NCI-H1092 treated with DMSO at 0.1 percent for 48 hours (cell line): ENCODE results near the gene ODF2L.
"Not testable (repeated sequence)": the region's sequence is repeated elsewhere in the genome, so short reads cannot be mapped to it uniquely, and the experiment has no call there.

Experiments used
- DNase-seq: peaks from one replicate; lab custom pipeline; 2025; lab: John Stamatoyannopoulos, UW

The ODF2L gene

DNA sequence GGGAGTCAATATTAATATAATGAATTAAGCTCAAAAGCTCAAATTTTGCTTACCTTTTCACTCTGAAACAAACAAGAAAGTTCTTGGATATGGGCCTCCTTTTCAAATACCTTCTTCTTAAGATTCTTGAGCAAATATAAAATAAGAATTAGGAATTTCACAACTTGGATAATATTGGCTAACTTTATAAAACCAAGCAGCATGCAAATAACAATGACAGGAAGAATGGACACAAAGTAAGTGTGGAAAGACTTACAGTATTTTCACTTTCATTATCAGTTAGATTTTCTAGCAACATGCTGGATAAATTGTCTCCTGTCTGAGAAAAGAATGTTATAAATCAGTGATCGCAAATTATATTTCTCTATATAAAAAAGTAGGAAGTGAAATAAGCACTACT is 13.2 kb downstream of the ODF2L start:
- DNase-seq = no peak

DNA sequence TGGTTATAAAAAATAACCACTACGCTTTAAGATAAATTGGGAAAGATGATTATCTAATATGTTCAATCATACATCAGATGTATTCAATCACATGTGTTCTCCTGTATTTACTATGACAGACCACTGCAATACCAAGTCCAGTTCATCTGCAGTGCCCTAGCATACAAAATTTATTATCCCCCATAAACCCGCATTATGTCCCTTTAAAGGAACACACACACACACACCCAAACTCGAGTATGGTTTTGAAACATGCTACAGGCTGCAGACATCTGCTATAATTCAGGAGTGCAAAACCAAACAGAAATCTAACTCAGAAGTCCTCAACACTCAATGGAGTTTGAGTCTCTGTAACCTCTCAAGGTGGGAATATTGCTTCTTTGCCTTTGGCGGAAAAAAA is 14.9 kb downstream of the ODF2L start:
- DNase-seq = no peak

DNA sequence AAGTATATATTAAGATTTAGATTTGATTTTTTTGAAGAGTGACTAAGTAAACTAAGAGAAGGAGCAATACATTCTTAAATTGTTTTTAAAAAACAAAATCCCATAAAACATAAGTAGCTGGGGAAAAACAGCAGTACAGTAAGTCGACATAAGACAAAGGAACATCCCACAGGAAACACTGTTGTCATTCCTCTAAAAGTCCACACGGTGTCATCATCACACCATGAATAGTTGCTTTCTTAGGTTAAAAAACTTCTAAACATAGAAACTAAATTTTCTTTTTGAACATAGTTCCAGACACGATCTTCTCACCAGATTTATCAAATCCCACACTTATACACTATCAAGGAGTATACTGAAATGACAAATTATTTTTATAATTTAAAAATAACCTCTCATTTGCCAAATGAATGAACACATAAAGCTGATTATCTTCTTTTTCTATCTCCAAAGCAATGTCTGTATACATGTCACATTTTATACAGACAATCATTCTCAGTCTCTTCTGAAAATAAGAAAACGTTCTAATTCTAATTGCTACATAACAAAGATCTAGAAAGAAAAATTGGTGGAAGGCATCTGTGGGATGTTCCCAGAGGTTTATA is 15.8 kb downstream of the ODF2L start:
- DNase-seq = peak; percentile 53

DNA sequence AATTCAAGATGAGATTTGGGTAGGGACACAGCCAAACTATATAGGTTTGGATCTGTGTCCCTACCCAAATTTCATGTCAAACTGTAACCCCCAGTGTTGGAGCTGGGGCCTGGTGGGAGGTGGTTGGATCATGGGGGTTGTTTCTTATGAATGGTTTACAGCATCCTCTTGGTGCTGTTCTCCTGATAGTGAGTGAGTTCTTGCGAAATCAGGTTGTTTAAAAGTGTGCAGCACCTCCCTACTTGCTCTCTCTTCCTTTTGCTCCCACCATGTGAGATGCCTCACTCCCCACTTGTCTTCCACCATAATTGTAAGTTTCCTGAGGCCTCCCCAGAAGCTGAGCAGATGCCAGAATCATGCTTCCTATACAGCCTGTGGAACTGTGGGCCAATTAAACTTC is 17.3 kb downstream of the ODF2L start:
- no peak for DNase-seq

DNA sequence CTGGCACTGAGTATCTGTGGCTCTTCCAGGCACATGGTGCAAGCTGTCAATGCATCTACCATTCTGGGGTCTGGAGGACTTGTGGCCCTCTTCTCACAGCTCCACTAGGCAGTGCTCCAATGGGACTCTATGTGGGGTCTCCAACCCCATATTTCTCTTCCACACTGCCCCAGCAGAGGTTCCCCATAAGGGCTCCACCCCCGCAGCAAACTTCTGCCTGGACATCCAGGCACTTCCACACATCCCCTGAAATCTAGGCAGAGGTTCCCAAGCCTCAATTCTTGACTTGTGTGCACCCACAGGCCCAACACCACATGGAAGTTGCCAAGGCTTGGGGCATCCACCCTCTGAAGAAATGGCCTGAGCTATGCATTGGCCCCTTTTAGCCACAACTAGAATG is 18.8 kb downstream of the ODF2L start:
- DNase-seq = no peak

DNA sequence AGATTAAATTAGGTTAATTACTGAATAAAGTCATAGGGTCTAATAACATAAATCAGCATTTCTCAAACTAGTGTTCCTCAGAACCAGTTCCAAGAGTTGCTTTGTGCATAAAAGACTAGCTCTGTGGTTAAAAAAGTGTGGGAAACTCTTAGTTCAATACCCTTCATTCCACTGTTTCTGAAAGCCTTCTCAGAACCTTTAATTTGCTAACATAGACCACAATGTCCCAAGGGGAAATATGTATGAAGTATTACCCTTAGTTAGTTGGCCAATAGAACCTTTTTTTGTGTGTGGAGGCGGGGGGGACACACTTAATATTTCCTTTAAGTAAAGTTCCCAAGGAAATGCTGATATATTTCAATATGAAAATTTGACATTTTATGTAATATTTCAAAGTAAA is 20.4 kb downstream of the ODF2L start:
- no peak for DNase-seq

DNA sequence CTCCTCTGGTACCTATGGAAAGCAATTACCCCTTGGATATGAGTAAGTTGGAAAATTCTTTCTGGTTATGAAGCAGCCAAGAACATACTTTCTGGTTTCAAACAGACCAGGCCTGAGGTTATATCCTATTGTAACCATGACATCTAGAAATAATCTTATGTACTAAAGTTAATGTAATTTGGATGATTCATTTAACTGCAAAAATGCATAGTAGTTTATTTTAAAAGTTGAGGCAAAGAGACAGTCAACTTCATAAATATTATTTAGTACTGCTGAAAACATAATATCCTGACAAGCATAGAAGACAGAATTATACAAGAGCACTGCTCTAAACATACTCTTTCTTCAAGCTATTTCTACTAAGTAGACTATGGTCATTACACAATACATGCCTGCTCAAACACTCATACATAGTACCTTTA is 25.5 kb downstream of the ODF2L start:
- DNase-seq = no peak

DNA sequence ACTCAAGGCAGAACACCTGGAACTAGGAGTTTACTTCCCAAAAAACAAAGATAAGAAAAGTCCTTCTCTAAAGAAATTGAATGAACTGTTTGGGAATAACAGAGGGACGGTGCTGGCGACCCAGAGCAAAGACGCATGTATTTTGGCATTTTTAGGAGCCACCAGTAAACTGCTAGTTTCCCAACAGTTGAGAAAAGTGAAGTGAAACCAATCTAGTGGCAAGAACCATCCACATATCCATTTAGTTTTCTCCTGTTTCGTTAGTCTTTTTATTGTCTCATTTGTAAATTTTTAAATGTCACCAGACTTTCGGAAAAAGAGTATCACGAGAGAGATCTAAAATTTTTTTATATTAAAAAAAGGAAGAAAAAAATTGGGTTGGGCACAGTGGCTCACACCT is 30.2 kb downstream of the ODF2L start:
- no peak for DNase-seq

DNA sequence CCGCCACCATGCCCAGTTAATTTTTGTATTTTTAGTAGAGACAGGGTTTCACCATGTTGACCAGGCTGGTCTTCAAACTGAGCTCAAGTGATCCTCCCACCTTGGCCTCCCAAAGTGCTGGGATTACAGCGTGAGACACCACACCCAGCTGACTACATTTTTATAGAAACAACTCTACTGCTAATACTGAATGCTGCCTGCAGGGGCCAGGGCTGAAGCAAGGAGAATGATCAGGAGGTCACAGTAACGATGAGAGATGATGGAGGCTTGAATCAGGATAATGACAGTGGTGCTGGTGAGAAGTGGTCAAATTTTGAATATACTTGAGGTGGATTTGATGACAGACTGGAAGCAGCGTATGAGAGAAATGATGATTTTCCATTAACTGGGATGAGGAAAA is 33.3 kb downstream of the ODF2L start:
- no peak for DNase-seq

DNA sequence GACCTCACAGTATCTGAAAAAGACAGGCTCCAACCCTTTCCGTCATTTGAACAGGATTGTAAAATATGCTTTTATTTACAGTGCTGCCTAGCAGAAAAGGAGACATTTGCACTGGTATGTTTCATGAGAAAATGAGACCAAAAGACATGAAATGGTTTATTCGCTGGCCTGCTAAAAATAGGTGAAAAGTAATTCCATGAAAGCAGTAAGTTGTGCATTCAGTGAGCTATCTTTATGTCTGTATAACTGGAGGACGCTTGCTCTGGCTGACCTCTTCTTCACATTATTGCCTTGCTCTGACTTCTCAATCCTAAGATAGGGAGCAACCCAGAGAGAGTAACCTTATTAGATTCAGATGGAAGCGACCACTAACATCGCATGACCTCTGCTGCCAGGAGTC is 38.3 kb downstream of the ODF2L start:
- no peak for DNase-seq

DNA sequence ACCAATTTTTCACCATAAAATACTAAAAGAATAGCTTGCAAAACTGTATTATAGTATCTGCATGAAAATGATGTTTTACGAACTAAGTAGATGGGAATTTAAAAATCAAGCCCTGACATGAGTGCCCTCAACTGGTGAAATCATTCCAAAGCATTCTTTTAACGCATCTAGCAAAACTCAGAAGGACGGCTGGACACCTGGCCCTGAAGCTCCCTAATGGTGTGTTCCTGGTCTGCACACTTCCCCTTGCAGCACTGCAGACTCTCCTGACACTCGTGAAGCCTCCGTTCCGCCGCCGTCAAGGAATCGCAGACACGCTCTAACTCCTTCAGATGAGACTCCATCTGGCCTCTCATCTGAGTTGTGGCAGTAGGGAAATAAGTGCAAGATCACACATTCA is 39.9 kb downstream of the ODF2L start:
- no peak for DNase-seq

DNA sequence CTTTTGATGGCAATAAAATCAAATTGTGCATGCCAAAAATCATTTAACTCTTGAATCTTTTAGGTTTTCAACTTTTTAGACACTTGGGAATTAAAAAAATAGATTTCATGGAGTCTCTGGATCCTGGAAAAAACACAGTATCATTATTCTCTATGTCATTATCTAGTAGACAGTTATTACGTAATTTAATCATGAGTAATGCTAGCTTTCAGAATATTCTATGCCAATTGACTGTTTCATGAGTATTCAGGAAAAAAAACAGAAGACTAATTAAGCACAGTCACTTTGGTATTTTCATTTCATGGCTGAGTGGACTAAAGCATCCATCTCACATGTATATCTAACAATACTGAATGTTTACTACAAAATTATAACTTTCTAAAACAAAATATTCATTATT is 44.0 kb downstream of the ODF2L start:
- DNase-seq = no peak

DNA sequence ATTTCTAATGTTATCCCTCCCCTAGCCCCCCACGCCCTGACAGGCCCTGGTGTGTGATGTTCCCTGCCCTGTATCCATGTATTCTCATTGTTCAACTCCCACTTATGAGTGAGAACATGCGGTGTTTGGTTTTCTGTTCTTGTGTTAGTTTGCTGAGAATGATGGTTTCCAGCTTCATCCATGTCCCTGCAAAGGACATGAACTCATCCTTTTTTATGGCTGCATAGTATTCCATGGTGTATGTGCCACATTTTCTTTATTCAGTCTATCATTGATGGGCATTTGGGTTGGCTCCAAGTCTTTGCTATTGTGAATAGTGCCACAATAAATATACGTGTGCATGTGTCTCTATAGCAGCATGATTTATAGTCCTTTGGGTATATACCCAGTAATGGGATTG is 45.9 kb downstream of the ODF2L start:
- DNase-seq = not testable (repeated sequence)

DNA sequence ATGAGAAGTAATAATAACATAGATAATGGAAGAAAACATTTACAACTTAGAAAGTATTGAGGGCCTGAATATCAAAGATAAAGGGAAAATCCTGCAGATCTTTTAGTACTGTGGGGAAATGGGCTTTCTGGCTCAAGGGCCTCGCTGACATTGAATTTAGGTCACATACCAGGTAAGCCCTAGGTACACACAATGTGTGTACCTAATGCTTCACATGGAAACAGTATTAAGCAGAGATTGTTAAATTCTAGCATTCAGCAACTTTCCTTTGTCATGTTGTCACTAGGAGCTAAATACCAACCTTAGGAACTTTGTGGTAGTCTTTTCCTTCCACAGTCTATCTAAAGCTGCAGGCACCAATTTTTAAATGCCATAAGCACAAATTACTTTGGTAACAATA is 49.7 kb downstream of the ODF2L start:
- DNase-seq = no peak

DNA sequence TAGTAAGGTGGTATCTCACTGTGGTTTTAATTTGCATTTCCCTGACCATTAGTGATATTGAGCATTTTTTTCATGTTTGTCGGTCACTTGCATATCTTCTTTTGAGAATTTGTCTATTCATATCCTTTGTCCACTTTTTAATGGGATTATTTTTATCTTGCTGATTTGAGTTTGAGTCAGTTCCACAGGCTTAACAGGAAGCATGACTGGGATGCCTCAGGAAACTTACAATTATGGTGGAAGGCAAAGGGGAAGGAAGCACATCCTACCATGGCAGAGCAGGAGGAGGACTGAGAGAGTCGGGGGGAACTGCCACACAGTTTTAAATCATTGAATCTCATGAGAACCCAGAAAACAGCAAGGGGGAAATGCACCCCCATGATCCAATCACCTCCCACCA is 51.1 kb downstream of the ODF2L start:
- DNase-seq = no peak

DNA sequence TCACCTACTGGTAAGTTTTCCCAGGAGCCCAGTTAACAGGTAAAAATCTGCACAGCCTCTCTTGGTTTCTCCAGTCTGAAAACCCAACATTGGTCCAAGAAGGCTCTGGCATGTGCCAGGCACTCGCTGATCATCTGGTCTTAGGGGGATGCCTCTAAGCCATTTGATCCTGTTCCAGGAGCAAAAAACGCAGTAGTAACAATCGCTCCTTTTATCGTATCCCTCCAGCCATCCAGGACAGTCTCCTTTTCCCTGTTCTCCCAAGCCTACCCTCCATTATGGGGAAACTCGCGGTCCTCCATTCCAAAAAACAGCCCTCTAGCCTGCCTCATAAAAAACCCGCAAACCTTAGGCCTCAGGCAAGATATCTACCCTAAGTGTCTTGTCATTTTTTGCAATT is 56.2 kb downstream of the ODF2L start:
- no peak for DNase-seq

DNA sequence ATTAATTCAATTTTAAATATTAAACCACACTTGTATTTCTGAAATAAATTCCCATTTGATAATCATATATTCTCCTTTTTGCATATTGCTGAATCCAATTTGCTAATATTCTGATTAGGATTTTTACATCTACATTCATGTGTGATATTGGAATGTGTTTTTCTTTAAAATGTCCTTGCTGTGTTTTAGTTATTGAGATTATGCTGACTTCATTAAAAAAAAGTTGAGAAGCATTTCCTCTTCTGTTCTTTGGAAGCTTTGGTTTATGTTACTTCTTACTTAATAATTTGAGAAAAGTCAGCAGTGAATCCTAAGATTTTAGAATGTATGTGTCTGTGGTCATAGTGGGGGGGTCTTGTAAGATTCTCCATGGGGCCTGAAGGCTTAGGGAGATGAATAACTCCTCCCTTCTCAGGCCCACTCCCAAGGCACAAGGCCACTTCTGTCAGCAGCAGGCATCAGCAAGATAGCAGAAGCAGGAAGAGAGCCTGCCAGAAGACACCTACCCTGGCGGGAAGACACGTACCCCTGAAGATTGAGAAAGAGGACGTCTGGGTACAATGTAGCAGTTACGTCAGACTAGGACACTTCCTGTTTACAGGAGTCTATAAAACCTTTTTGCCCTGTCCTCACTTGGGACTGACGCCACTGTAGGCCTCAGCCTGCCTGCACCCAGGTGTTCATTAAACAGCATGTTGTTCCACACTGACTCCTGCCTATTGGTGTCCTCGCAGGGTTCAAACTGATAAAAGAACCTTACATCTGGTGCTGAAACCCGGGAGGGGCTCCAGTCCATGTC is 56.9 kb downstream of the ODF2L start:
- DNase-seq = no peak

DNA sequence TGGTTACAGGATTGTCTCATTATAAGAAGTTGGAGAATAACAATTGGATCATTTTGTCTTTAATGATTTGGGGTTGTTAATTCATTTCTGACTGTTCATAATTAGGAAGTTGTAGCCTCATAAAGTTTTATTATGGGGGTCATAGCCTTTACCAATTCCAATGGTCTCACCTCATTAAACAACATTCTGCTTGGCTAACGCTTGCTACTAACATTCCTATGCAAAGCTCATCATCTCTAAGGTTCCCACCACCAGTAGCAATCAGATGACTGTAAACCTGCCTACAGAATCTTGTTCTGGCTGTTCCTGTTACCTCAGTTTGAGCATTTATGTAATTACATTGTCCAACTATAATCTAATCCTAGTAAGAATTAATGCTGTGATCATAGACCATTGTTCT is 60.2 kb downstream of the ODF2L start:
- no peak for DNase-seq

DNA sequence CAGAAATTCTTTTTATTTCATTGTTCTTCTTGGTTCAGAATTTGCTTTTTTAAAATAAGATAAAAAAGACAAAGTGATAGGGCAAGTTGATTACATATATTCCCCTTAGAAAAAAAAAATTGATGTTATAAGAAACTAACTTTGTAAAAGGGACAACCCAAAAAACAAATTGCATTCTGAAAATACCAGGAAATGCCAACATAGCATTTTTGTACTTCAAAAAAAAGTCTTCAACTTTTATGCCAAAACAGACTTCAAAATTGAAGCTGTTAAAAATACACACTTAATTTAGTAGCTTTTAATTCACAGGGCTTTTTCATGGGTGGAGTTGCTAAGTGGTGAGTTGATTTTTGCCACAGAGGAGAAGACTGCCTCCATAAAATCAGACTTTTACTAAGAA is 70.9 kb downstream of the ODF2L start:
- no peak for DNase-seq

DNA sequence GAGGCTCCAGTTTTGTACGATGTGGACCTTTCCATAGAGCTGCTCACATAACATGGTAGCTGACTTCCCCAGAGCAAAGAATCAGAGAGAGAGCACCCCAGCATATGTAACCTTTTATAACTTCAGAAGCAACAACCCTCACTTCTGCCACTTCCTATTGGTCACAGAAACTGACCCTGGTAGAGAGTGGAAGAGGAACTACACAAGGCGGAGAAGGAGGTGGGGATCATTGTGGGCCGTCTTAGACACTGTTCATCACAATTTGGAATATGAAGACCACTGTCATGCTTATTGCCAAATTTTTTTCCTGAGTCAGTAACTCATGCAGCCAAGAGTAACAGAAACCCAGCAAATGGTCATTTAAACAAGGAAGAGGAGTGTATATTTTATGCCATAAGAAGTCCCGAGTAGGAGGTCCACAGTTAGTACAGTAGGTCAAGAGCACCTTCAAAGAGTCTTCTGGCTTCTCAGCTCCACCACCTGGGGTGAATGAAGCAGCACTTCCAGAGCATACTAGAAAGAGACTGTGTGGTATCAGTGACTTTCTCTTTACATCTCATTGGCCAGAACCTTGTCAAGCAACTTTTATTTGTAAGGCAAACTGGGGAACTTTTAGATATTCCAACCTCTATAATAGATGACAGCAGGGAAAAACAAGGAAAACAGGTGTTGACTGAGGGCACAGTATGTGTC is 71.8 kb downstream of the ODF2L start:
- no peak for DNase-seq

DNA sequence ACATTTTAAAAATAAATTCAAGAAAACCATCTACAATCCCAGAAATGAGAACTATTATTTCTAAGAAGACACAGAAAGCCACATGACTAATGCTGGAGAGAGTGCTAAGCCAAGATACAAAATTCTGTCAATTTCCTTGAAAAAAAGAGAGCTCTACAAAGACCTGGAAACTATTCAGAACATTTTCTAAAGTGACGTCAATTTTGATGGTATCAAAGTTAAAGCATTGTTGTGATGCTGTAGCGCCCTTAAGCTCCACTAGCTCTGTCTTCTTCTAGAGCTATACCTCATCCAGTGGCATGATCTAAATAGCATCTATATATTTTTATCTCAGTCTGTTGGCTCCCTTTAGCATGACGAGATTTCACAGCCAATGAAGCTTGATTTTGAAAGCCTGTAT is 73.9 kb downstream of the ODF2L start:
- DNase-seq = no peak

DNA sequence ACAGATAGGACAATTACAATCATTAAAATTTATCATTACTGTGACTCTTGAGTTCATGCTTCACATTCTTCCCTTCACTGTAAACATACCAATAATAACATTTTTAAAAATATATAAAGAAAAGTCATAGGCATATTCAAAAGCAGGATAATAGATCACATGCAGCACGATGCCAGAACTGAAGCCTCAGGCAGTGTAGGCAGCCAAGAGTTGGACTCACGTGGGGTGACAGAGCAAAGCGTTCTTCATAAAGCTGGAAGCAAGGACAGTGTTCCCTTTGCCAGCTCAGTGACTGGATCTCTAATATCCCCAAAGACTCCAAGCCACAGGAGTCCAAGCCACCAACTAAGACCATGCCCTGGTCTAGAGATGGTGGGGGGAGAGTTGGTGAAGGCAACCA is 77.7 kb downstream of the ODF2L start:
- no peak for DNase-seq

DNA sequence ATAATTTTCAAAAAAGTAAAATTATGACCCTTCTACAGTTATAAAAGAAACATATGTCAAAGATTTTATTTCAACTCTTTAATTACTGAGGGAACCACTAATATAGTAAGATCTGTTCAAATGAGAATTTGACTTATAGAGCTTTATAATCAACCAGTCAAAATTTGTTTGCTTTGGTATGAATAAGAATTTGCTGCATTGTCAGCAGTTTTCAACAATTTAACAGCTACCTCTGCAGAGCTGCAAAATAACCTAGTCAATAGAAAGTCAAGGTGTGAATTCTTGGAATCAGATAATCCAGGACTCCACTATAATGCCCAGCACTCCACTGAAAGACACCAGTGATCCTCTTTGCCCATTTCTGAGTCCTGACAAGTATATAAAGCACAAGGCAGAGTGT is 78.2 kb downstream of the ODF2L start:
- no peak for DNase-seq
